ENCODE results near the gene PTH2.

- no peak for TF ChIP-seq CTCF (IDR thresholded peaks at IDR 0.05)
- TF ChIP-seq POLR2A (IDR thresholded peaks at IDR 0.05; ENCODE audit: low read depth), result no peak
- TF ChIP-seq POLR2AphosphoS5 (IDR thresholded peaks at IDR 0.05), result no peak
Observed at GRCh38 chr19:49425922-49426592, 2.8 kb upstream of the PTH2 start.

Data from esophagus muscularis mucosa (tissue), 3 donors.